HepG2 (cell line): Measurements from ENCODE around the gene KRTAP13-1. TPM values are rescaled to one million over a fixed set of nuclear protein-coding genes. Genes with fewer than 3 reads are reported as not detected.

ENCODE experiments used
- ATAC-seq: fragments of 200-7000 bp; cut with Tn5 transposase; 3 replicates; pipeline ENCODE4 v1.9.1; 2020; ENCODE audit warnings: mild to moderate bottlenecking, moderate library complexity
- BruUV-seq: library from RNA; stranded (reverse); fragments of 400-500 nt; replicated peaks from 2 replicates; lab custom pipeline; 2021; lab: Mats Ljungman, UMichigan
- CTCF ChIA-PET: fragments of 300-600 bp; formaldehyde crosslinking; extraction: SDS; loops from one replicate; lab custom pipeline; 2021; ENCODE audit warnings: low total read pairs, inconsistent platforms, low intra/inter-chr PET ratio; lab: Yijun Ruan, JAX
- POLR2A ChIA-PET: fragments of 350-600 bp; sonication (Branson Sonifier 250); formaldehyde crosslinking; loops from one replicate; lab custom pipeline; 2020; ENCODE audit warnings: antibody characterized with exemption, inconsistent platforms; lab: Yijun Ruan, JAX
- DNase-seq: peaks from one replicate; pipeline ENCODE4 v3.0.0-alpha.2; 2015; ENCODE audit warnings: low spot score
- FAIRE-seq: peaks from 3 replicates; lab custom pipeline; 2011; peaks lifted over from hg19 to GRCh38; lab: Jason Lieb, UNC
- H2AFZ ChIP-seq: one replicate; pipeline ENCODE4 v1.6.1; 2011; ENCODE audit warnings: low read length, inconsistent platforms
- H3K27ac ChIP-seq: fragments of 300-600 bp; 3 replicates; pipeline ENCODE4 v1.8.0; 2011; ENCODE audit warnings: mixed run types, mild to moderate bottlenecking, mixed read lengths, low read length, inconsistent platforms; ENCODE audit not compliant: insufficient read depth; ENCODE audit errors: extremely low read length
- H3K27me3 ChIP-seq, 2 experiments: fragments of 200-600 bp in 1 of 2; 2 replicates in 1 of 2; 3 replicates in 1 of 2; pipeline versions ENCODE4 v1.6.0 to v1.8.0; 2011; ENCODE audit warnings: low read length in 2 of 2, mild to moderate bottlenecking in 2 of 2, moderate library complexity in 2 of 2, inconsistent platforms in 1 of 2; ENCODE audit not compliant: insufficient read depth in 2 of 2, control insufficient read depth in 1 of 2
- H3K36me3 ChIP-seq, 2 experiments: fragments of 200-600 bp in 1 of 2; replicated peaks in 1 of 2; 2 replicates in 1 of 2; 3 replicates in 1 of 2; pipeline versions ENCODE4 v1.5.1 to v1.8.0; 2011; ENCODE audit warnings: low read length in 2 of 2, inconsistent platforms in 1 of 2; ENCODE audit not compliant: insufficient read depth in 2 of 2, control insufficient read depth in 1 of 2
- H3K4me1 ChIP-seq: 2 replicates; pipeline ENCODE4 v1.5.1; 2012; ENCODE audit warnings: low read length, inconsistent platforms; ENCODE audit not compliant: insufficient read depth
- H3K4me2 ChIP-seq: 2 replicates; pipeline ENCODE4 v1.6.0; 2011; ENCODE audit warnings: low read depth, low read length, inconsistent platforms
- H3K4me3 ChIP-seq, 3 experiments: fragments of 200-600 bp in 1 of 3; sonication (generic), shearing (Covaris generic) in 1 of 3; replicated peaks in 1 of 3; 2 replicates each; pipeline ENCODE4 v1.5.1; 2011 to 2016; ENCODE audit warnings: low read length in 3 of 3, inconsistent platforms in 2 of 3, low read depth in 2 of 3, mild to moderate bottlenecking in 2 of 3, control low read depth in 1 of 3, mixed read lengths in 1 of 3; ENCODE audit not compliant: insufficient read depth in 1 of 3
- H3K79me2 ChIP-seq: one replicate; pipeline ENCODE4 v1.6.1; 2011; ENCODE audit warnings: low read length, inconsistent platforms; ENCODE audit not compliant: insufficient read depth
- H3K9ac ChIP-seq: 2 replicates; pipeline ENCODE4 v1.6.0; 2011; ENCODE audit warnings: mild to moderate bottlenecking, low read depth, low read length, inconsistent platforms; ENCODE audit not compliant: insufficient read depth
- H3K9me3 ChIP-seq: 2 replicates; pipeline ENCODE4 v1.5.1; 2012; ENCODE audit warnings: mild to moderate bottlenecking, low read length
- H4K20me1 ChIP-seq: 2 replicates; pipeline ENCODE4 v1.6.0; 2011; ENCODE audit warnings: inconsistent platforms, mild to moderate bottlenecking, low read length, moderate library complexity; ENCODE audit not compliant: insufficient read depth
- ASH2L ChIP-seq: fragments of 300-600, 200-600 bp; sonication (generic); IDR thresholded peaks from 2 replicates; pipeline ENCODE4 v1.7.0; 2017; ENCODE audit warnings: low read depth, mild to moderate bottlenecking, moderate library complexity, mixed read lengths, low read length; ENCODE audit not compliant: insufficient read length
- EED ChIP-seq: sonication (generic); formaldehyde crosslinking; IDR thresholded peaks from 2 replicates; pipeline ENCODE4 v1.5.0; 2020; ENCODE audit warnings: mild to moderate bottlenecking, missing genetic modification reagents
- ELF3 ChIP-seq: IDR thresholded peaks from 2 replicates; pipeline ENCODE4 v1.6.1; 2016; ENCODE audit warnings: missing genetic modification reagents, missing compliant biosample characterization
- ERF ChIP-seq: IDR thresholded peaks from 2 replicates; pipeline ENCODE4 v1.6.1; 2018; ENCODE audit warnings: missing biosample characterization, missing genetic modification reagents
- HOXA5 ChIP-seq: sonication (generic); formaldehyde crosslinking; IDR thresholded peaks from 2 replicates; pipeline ENCODE4 v1.4.0; 2020; ENCODE audit warnings: missing genetic modification reagents
- PHB2 ChIP-seq: fragments of 450-650 bp; IDR thresholded peaks from 2 replicates; pipeline ENCODE4 v1.6.1; 2018; ENCODE audit not compliant: partially characterized antibody
- RBAK ChIP-seq: sonication (generic); formaldehyde crosslinking; IDR thresholded peaks from 2 replicates; pipeline ENCODE4 v1.5.1; 2020; ENCODE audit warnings: mild to moderate bottlenecking, missing genetic modification reagents
- REL ChIP-seq: sonication (generic); formaldehyde crosslinking; conservative IDR thresholded peaks from 2 replicates; pipeline ENCODE4 v1.8.0; 2022; ENCODE audit warnings: mild to moderate bottlenecking, missing genetic modification reagents, moderate library complexity
- REXO4 ChIP-seq: sonication (generic); formaldehyde crosslinking; IDR thresholded peaks from 2 replicates; pipeline ENCODE4 v1.8.0; 2022; ENCODE audit warnings: missing genetic modification reagents, mild to moderate bottlenecking, borderline replicate concordance
- SMAD9 ChIP-seq: sonication (generic); formaldehyde crosslinking; IDR thresholded peaks from 2 replicates; pipeline ENCODE4 v1.5.1; 2020; ENCODE audit warnings: mild to moderate bottlenecking, missing genetic modification reagents
- ZBTB38 ChIP-seq: sonication (generic); formaldehyde crosslinking; IDR thresholded peaks from 2 replicates; pipeline ENCODE4 v1.5.1; 2020; ENCODE audit warnings: mild to moderate bottlenecking, missing genetic modification reagents
- ZNF143 ChIP-seq: sonication (generic); formaldehyde crosslinking; IDR thresholded peaks from 2 replicates; pipeline ENCODE4 v1.4.0; 2020; ENCODE audit warnings: missing genetic modification reagents
- ZNF256 ChIP-seq: sonication (generic); formaldehyde crosslinking; conservative IDR thresholded peaks from 2 replicates; pipeline ENCODE4 v1.4.0; 2020; ENCODE audit warnings: missing genetic modification reagents
- ZNF446 ChIP-seq: sonication (generic); formaldehyde crosslinking; IDR thresholded peaks from 2 replicates; pipeline ENCODE4 v1.5.0; 2020; ENCODE audit warnings: mild to moderate bottlenecking, missing genetic modification reagents
- ZNF619 ChIP-seq: sonication (generic); formaldehyde crosslinking; IDR thresholded peaks from 2 replicates; pipeline ENCODE4 v1.4.0; 2020; ENCODE audit warnings: mild to moderate bottlenecking, missing genetic modification reagents
- ZNF747 ChIP-seq: sonication (generic); formaldehyde crosslinking; IDR thresholded peaks from 2 replicates; pipeline ENCODE4 v1.8.1; 2023; ENCODE audit warnings: missing genetic modification reagents, mild to moderate bottlenecking, borderline replicate concordance
- WGBS: methylation state at CpG from one replicate; pipeline ENCODE4 v1.1.6; 2017; ENCODE audit warnings: low lambda C conversion rate; 5-methylcytosine and 5-hydroxymethylcytosine counted together
- in situ Hi-C: cut with HindIII; loops from 2 replicates; pipeline ENCODE4 v1.10.0; 2017; ENCODE audit warnings: low pct_unique_long_range_greater_than_20kb; ENCODE audit not compliant: extremely low pct_ligation_motif_present
- intact Hi-C: fragments of 100-400 bp; cut with micrococcal nuclease; formaldehyde crosslinking; loops from one replicate; pipeline ENCODE4 v1.10.0; 2022; ENCODE audit not compliant: unreplicated experiment
- polyA plus RNA-seq, 8 experiments: library from polyadenylated mRNA; depleted of rRNA in 3 of 8; stranded (reverse) in 7 of 8; unstranded in 1 of 8; fragments of >200 nt; fragmentation: Illumina TruSeq in 4 of 8; extraction: Trizol in 4 of 8; gene quantifications; 2 replicates each; pipeline versions ENCODE4 v1.2.1 to v1.2.3, GENCODE V29; 2011 to 2016; ENCODE audit warnings: low read depth in 4 of 8, missing spikeins in 1 of 8, mixed read lengths in 1 of 8; ENCODE audit not compliant: insufficient read depth in 1 of 8
- total RNA-seq, 5 experiments: library from RNA; depleted of rRNA; stranded (reverse); fragments of >200 nt; fragmentation: Illumina TruSeq; extraction: Trizol; gene quantifications; 2 replicates each; pipeline ENCODE4 v1.2.3, GENCODE V29; 2016; ENCODE audit warnings: low read depth in 1 of 5
- TF ChIP-seq, protein P1 (sequence below): sonication (generic); formaldehyde crosslinking; IDR thresholded peaks from 2 replicates; pipeline ENCODE4 v1.4.0; 2020; ENCODE audit warnings: low read depth, mild to moderate bottlenecking, missing genetic modification reagents

Gene KRTAP13-1
- total and polyA plus RNA-seq, 2 of the 13 experiments (the other 11 are each of a cell fraction or from before 2014, with no cell fraction given), result not detected

DNA sequence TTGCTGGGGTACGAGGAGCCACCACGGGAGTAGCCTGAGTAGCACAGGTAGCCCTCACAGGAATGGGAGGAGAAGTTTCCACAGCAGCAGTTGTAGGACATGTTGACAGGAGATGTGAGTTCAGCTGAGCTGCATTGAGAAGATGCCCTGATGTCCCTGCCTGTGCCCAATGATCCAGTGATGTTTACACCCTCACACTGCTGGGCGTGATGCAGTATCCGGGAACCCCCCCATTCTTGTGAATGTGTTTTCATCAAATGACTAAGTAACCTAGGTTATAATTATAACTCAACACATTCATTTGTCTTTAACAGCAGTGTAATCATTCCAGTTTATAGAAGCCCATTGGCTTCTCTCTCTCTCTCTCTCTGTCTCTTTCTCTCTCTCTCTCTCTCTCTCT, 47.3 kb upstream of the KRTAP13-1 start, which contains the start of gene KRTAP23-1:
TSS of gene KRTAP23-1 (minus strand) at position 101 of the 400 bp plus-strand sequence. CDS start at position 101, 0 bp downstream.
- in situ Hi-C loops (loop anchor here (25.0 kb wide), 1 partner anchor 739 kb away; no protein-coding TSS in a partner anchor), intact Hi-C loops (no loop called here)
- H2AFZ ChIP-seq, result no peak within 1 kb of the TSS
- no peaks in the 10 kb centered on the region for H3K4me1 ChIP-seq
- ATAC-seq (no peak), FAIRE-seq (no peak), DNase-seq (no peak)
- POLR2A ChIA-PET, result no interaction called here
- no peak within 1 kb of the TSS for H3K4me3 ChIP-seq
- no peaks in the 10 kb centered on the region for H3K36me3 ChIP-seq
- no peaks in the 10 kb centered on the region for H4K20me1 ChIP-seq
- TF ChIP-seq ZNF256 (CRISPR knock-in tag), result no peak
- TF ChIP-seq, protein P1, sequence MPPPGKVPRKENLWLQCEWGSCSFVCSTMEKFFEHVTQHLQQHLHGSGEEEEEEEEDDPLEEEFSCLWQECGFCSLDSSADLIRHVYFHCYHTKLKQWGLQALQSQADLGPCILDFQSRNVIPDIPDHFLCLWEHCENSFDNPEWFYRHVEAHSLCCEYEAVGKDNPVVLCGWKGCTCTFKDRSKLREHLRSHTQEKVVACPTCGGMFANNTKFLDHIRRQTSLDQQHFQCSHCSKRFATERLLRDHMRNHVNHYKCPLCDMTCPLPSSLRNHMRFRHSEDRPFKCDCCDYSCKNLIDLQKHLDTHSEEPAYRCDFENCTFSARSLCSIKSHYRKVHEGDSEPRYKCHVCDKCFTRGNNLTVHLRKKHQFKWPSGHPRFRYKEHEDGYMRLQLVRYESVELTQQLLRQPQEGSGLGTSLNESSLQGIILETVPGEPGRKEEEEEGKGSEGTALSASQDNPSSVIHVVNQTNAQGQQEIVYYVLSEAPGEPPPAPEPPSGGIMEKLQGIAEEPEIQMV (CRISPR knock-in tag), result no peak
- BruUV-seq, result no TSS peak
- no peak within 1 kb of the TSS for H3K27ac ChIP-seq
- no peaks in the 10 kb centered on the region for H3K79me2 ChIP-seq
- H3K27me3 ChIP-seq, result no peaks in the 10 kb centered on the region
- H3K9ac ChIP-seq, result no peak within 1 kb of the TSS
- peaks cover 73% of the 10 kb centered on the region for H3K9me3 ChIP-seq
- CTCF ChIA-PET, result no interaction called here
- no peak within 1 kb of the TSS for H3K4me2 ChIP-seq
- 23% methylated on average over 2 of the region's 4 CpGs for WGBS

DNA sequence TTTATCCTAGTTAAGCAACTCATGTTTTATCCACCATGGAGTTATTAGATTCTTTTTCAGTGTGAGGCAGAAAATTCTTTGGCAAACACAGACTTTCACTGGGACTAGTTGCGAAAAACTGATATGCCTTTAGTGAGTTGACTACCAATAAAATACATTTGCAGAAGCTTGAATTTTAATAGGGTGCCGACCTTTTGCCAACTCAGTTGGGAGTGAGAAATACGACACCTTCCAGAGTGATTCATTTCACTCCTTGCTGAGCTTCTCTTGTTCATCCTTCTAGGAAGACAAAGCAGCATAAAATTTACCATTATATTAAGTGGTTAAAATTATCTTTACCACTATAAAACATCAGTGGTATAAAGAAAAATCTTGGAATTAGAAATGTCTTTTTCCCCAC, 46.3 kb upstream of the KRTAP13-1 start:
- H3K79me2 ChIP-seq, result no peaks in the 10 kb centered on the region
- TF ChIP-seq RBAK, result no peak
- TF ChIP-seq ZNF619 (CRISPR knock-in tag), result no peak
- TF ChIP-seq ERF (CRISPR knock-in tag), result no peak
- no peak for TF ChIP-seq ASH2L
- TF ChIP-seq REXO4, result no peak
- TF ChIP-seq SMAD9 (CRISPR knock-in tag), result no peak
- TF ChIP-seq PHB2, result no peak
- TF ChIP-seq EED, result no peak
- TF ChIP-seq ZNF747 (CRISPR knock-in tag), result no peak
- TF ChIP-seq ZBTB38 (CRISPR knock-in tag), result no peak
- no peak for TF ChIP-seq HOXA5 (CRISPR knock-in tag)
- TF ChIP-seq REL (CRISPR knock-in tag), result no peak
- no peak for TF ChIP-seq ZNF446
- TF ChIP-seq ZNF143, result no peak
- TF ChIP-seq ELF3, result no peak
- TF ChIP-seq, all 625 proteins: peak for 0
- Histone ChIP-seq H3K4me1 (no peaks in the 10 kb centered on the region), H3K36me3 (no peaks in the 10 kb centered on the region), H3K9ac (no peak overlapping the region), H2AFZ (no peak overlapping the region), H3K9me3 (peaks cover 73% of the 10 kb centered on the region), H4K20me1 (no peaks in the 10 kb centered on the region), H3K27me3 (no peaks in the 10 kb centered on the region), H3K27ac (no peak overlapping the region), H3K4me3 (no peak overlapping the region), H3K4me2 (no peak overlapping the region)
- 3% methylated on average over 3 of the region's 3 CpGs for WGBS
- ATAC-seq (no peak), FAIRE-seq (no peak), DNase-seq (no peak)
- POLR2A ChIA-PET, result no interaction called here
- in situ Hi-C loops (loop anchor here (25.0 kb wide), 1 partner anchor 738 kb away; no protein-coding TSS in a partner anchor), intact Hi-C loops (no loop called here)
- CTCF ChIA-PET, result no interaction called here
- BruUV-seq, result no TSS peak
